HG03196 (cell line): ENCODE data around the gene HECW1.

Experiments
- ATAC-seq: cut with Tn5 transposase; IDR thresholded peaks from one replicate; pipeline ENCODE4 v1.9.1; 2021; ENCODE audit not compliant: unreplicated experiment

HECW1 gene

GRCh38 chr7:43528576-43529354, 416.3 kb downstream of the HECW1 start:
- no peak for ATAC-seq

GRCh38 chr7:43530553-43531410, 418.3 kb downstream of the HECW1 start:
- ATAC-seq, result no peak

GRCh38 chr7:43531700-43532099, 419.3 kb downstream of the HECW1 start:
- ATAC-seq, result no peak

GRCh38 chr7:43533801-43534479, 421.5 kb downstream of the HECW1 start:
- no peak for ATAC-seq

GRCh38 chr7:43535031-43535451, 422.6 kb downstream of the HECW1 start:
- no peak for ATAC-seq

GRCh38 chr7:43535810-43536585, 423.6 kb downstream of the HECW1 start:
- ATAC-seq, result no peak

GRCh38 chr7:43536773-43537172, 424.3 kb downstream of the HECW1 start:
- no peak for ATAC-seq

- no peak for ATAC-seq
Observed at GRCh38 chr7:43537765-43538403, 425.4 kb downstream of the HECW1 start.

- ATAC-seq, result no peak
Observed at GRCh38 chr7:43538404-43538771, 425.9 kb downstream of the HECW1 start.

GRCh38 chr7:43540471-43540870, 428.0 kb downstream of the HECW1 start:
- no peak for ATAC-seq

GRCh38 chr7:43542716-43543115, 430.3 kb downstream of the HECW1 start:
- ATAC-seq, result no peak

GRCh38 chr7:43546231-43546630, 433.8 kb downstream of the HECW1 start:
- ATAC-seq, result no peak

- no peak for ATAC-seq
Observed at GRCh38 chr7:43550427-43550826, 438.0 kb downstream of the HECW1 start.

- ATAC-seq, result no peak
Observed at GRCh38 chr7:43552122-43552521, 439.7 kb downstream of the HECW1 start.

GRCh38 chr7:43553999-43554398, 441.6 kb downstream of the HECW1 start:
- ATAC-seq, result no peak

- no peak for ATAC-seq
Observed at GRCh38 chr7:43554423-43554822, 442.0 kb downstream of the HECW1 start.

GRCh38 chr7:43557831-43558495, 445.5 kb downstream of the HECW1 start:
- ATAC-seq, result no peak

- no peak for ATAC-seq
Observed at GRCh38 chr7:43559171-43559945, 446.9 kb downstream of the HECW1 start.

GRCh38 chr7:43559946-43560335, 447.5 kb downstream of the HECW1 start:
- ATAC-seq, result no peak
